SK-N-MC (cell line): Measurements from ENCODE around the gene ZCCHC7.
A peak's percentile ranks its signal among the peaks of the same experiment; 100 is the strongest.

ENCODE experiments used
- DNase-seq: peaks from one replicate; pipeline ENCODE4 v3.0.0-alpha.2; 2011; ENCODE audit warnings: low read depth, low spot score
- H3K27ac ChIP-seq: fragments of 200-600 bp; sonication (generic); 2 replicates; pipeline ENCODE4 v1.5.1; 2016; ENCODE audit warnings: mixed run types
- H3K36me3 ChIP-seq: fragments of 200-600 bp; sonication (generic); 2 replicates; pipeline ENCODE4 v1.6.1; 2017; ENCODE audit warnings: antibody characterized with exemption, low read length, mixed read lengths; ENCODE audit not compliant: insufficient read depth
- H3K4me3 ChIP-seq: fragments of 200-600 bp; sonication (generic); 2 replicates; pipeline ENCODE4 v1.5.1; 2016
- H3K9ac ChIP-seq: fragments of 200-600 bp; sonication (generic); 2 replicates; pipeline ENCODE4 v1.8.0; 2017; ENCODE audit warnings: mixed run types, mixed read lengths; ENCODE audit not compliant: insufficient read length
- H3K9me3 ChIP-seq: fragments of 200-600 bp; sonication (generic); 2 replicates; pipeline ENCODE4 v1.6.1; 2017; ENCODE audit warnings: low read depth, mild to moderate bottlenecking, antibody characterized with exemption, low read length, moderate library complexity, mixed read lengths
- EZH2 ChIP-seq: fragments of 200-600 bp; sonication (generic); IDR thresholded peaks from one replicate; pipeline ENCODE4 v1.6.1; 2017; ENCODE audit warnings: antibody characterized with exemption
- FOXP2 ChIP-seq: optimal IDR thresholded peaks from 2 replicates; pipeline ENCODE3; 2011; ENCODE audit warnings: mild to moderate bottlenecking, moderate library complexity; ENCODE audit not compliant: insufficient read depth; ENCODE audit errors: extremely low read length, control extremely low read depth
- POLR2AphosphoS5 ChIP-seq: IDR thresholded peaks from 2 replicates; pipeline ENCODE4 v1.6.1; 2012; ENCODE audit warnings: mild to moderate bottlenecking, low read depth, low read length, borderline replicate concordance

The ZCCHC7 gene

GRCh38 chr9:37328556-37329227 lies 208.3 kb downstream of the ZCCHC7 start:
- TF ChIP-seq FOXP2 (no peak), POLR2AphosphoS5 (no peak), EZH2 (no peak)
- Histone ChIP-seq H3K9me3 (no peaks in the 10 kb centered on the region), H3K27ac (no peak overlapping the region), H3K9ac (no peak overlapping the region), H3K36me3 (no peaks in the 10 kb centered on the region), H3K4me3 (no peak overlapping the region)
- DNase-seq = no peak

- no peaks in the 10 kb centered on the region for H3K36me3 ChIP-seq
- no peak overlapping the region for H3K4me3 ChIP-seq
- no peaks in the 10 kb centered on the region for H3K9me3 ChIP-seq
- TF ChIP-seq POLR2AphosphoS5 = no peak
- no peak for DNase-seq
- H3K27ac ChIP-seq = no peak overlapping the region
- H3K9ac ChIP-seq = no peak overlapping the region
Observed at GRCh38 chr9:37329576-37329975, 209.2 kb downstream of the ZCCHC7 start.

DNA sequence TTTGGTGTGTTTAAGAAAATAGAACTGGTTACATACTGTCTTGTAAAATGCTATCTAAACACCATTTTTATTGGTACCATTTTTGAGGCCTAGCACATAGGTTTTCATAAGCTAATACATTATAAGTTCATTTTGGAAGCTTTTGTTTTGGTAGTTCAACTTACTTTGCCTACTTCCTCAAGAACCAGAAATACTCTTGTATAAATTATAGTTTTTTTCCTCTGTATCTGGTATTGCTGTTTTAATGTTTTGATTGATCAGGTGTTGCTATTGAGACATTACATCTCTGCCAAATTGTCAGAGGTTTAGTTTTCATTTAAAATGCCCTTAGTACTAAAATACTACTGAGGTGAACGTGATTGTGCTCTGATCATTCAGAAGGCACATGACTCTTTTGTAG lies 211.5 kb downstream of the ZCCHC7 start:
- Histone ChIP-seq H3K9ac (no peak overlapping the region), H3K27ac (peak overlapping the region; percentile 5; the same call in 1 of the 2 replicates)
- DNase-seq = no peak

GRCh38 chr9:37332578-37332977 lies 212.2 kb downstream of the ZCCHC7 start:
- no peak for TF ChIP-seq POLR2AphosphoS5
- TF ChIP-seq FOXP2 = no peak
- TF ChIP-seq EZH2 = no peak
- Histone ChIP-seq H3K9me3 (no peaks in the 10 kb centered on the region), H3K36me3 (no peaks in the 10 kb centered on the region), H3K4me3 (no peak overlapping the region), H3K27ac (no peak overlapping the region), H3K9ac (no peak overlapping the region)
- DNase-seq = no peak

More for the DNA sequence above, 211.5 kb downstream of the ZCCHC7 start:
- TF ChIP-seq POLR2AphosphoS5 (no peak), FOXP2 (no peak), EZH2 (no peak)
- Histone ChIP-seq H3K36me3 (no peaks in the 10 kb centered on the region), H3K4me3 (no peak overlapping the region), H3K9me3 (no peaks in the 10 kb centered on the region)

- no peak overlapping the region for H3K9ac ChIP-seq
- no peak overlapping the region for H3K4me3 ChIP-seq
Observed at GRCh38 chr9:37333288-37333687, 212.9 kb downstream of the ZCCHC7 start.

GRCh38 chr9:37335238-37335637 lies 214.9 kb downstream of the ZCCHC7 start:
- Histone ChIP-seq H3K9ac (no peak overlapping the region), H3K36me3 (no peaks in the 10 kb centered on the region), H3K4me3 (no peak overlapping the region), H3K9me3 (no peaks in the 10 kb centered on the region), H3K27ac (no peak overlapping the region)
- no peak for DNase-seq
- no peak for TF ChIP-seq FOXP2
- TF ChIP-seq EZH2 = no peak
- no peak for TF ChIP-seq POLR2AphosphoS5

More at GRCh38 chr9:37333288-37333687, 212.9 kb downstream of the ZCCHC7 start:
- no peaks in the 10 kb centered on the region for H3K9me3 ChIP-seq
- TF ChIP-seq FOXP2 (no peak), EZH2 (no peak), POLR2AphosphoS5 (no peak)
- DNase-seq = no peak
- H3K36me3 ChIP-seq = no peaks in the 10 kb centered on the region
- no peak overlapping the region for H3K27ac ChIP-seq

GRCh38 chr9:37336150-37336549 lies 215.8 kb downstream of the ZCCHC7 start:
- no peak overlapping the region for H3K4me3 ChIP-seq
- H3K36me3 ChIP-seq = no peaks in the 10 kb centered on the region
- DNase-seq = no peak
- no peak overlapping the region for H3K27ac ChIP-seq
- H3K9me3 ChIP-seq = no peaks in the 10 kb centered on the region
- TF ChIP-seq POLR2AphosphoS5 (no peak), EZH2 (no peak), FOXP2 (no peak)
- no peak overlapping the region for H3K9ac ChIP-seq

DNA sequence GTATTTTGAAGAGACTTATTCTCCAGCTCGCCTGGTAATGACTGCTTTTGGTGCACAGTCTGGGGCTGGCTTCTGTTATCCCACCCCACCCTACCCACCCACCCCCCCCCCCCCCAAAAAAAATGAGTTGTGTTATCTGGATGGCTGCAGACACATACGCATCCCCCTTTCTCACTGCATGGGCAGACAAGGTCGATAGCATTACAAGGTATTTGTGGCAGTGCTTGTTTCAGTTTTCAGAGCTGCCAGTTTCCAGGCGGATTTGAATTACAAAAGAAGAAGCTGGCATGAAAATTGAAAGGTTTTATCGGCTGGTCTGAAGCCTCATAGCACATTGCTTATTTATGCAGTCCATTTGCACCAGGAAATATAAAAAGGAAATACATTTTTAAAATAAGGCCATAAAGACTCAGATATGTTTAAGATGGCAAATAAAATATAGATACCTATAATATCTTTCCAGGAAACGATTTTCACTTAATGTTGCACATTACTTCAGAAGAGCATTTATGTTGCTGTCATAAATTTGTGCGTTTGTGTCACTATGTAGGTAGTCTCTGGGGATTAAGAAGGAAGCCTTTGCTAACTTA lies 217.0 kb downstream of the ZCCHC7 start:
- H3K4me3 ChIP-seq = peak overlapping the region; percentile 56
- DNase-seq = peak; percentile 42
- no peaks in the 10 kb centered on the region for H3K36me3 ChIP-seq
- H3K27ac ChIP-seq = peak overlapping the region; percentile 68
- no peak for TF ChIP-seq EZH2
- TF ChIP-seq FOXP2 = no peak
- TF ChIP-seq POLR2AphosphoS5 = no peak
- no peak overlapping the region for H3K9ac ChIP-seq
- H3K9me3 ChIP-seq = no peaks in the 10 kb centered on the region
